WI38 (cell line): Measurements from ENCODE around the gene ADAMTS8.

Source experiments
- H3K4me3 ChIP-seq: 2 replicates; pipeline ENCODE4 v1.5.1; 2011; ENCODE audit warnings: low read depth, mild to moderate bottlenecking, control low read depth, low read length
- TF ChIP-seq, protein P1 (sequence below): IDR thresholded peaks from 2 replicates; pipeline ENCODE4 v1.5.1; 2012; ENCODE audit warnings: low read depth, mild to moderate bottlenecking, control low read depth, low read length

The ADAMTS8 gene

DNA sequence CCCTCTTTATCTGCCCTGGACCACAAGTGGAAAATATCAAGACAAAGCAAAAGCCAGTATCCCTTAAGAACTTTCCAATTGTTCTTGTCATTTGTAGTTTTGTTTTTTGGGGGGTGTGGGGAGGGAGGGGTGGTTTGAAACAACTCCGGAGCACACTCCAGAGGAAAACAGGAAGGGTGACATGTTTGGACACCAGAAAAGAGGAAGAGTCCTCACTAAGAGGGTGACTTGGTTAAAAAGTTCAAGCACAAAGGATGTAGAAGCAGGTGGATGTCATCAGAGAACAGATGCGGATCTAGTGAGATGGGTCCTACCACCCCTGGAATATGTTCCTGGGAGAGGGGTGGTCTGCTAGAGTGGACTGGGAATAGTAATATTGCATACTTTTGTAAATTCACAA, 25.8 kb downstream of the ADAMTS8 start:
- TF ChIP-seq, protein P1, sequence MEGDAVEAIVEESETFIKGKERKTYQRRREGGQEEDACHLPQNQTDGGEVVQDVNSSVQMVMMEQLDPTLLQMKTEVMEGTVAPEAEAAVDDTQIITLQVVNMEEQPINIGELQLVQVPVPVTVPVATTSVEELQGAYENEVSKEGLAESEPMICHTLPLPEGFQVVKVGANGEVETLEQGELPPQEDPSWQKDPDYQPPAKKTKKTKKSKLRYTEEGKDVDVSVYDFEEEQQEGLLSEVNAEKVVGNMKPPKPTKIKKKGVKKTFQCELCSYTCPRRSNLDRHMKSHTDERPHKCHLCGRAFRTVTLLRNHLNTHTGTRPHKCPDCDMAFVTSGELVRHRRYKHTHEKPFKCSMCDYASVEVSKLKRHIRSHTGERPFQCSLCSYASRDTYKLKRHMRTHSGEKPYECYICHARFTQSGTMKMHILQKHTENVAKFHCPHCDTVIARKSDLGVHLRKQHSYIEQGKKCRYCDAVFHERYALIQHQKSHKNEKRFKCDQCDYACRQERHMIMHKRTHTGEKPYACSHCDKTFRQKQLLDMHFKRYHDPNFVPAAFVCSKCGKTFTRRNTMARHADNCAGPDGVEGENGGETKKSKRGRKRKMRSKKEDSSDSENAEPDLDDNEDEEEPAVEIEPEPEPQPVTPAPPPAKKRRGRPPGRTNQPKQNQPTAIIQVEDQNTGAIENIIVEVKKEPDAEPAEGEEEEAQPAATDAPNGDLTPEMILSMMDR = no peak
- no peak overlapping the region; the same call in 1 of the 2 replicates for H3K4me3 ChIP-seq

- TF ChIP-seq, protein P1 = no peak
- no peak overlapping the region for H3K4me3 ChIP-seq
These were observed 27.5 kb downstream of the ADAMTS8 start for GRCh38 chr11:130400781-130401483.

DNA sequence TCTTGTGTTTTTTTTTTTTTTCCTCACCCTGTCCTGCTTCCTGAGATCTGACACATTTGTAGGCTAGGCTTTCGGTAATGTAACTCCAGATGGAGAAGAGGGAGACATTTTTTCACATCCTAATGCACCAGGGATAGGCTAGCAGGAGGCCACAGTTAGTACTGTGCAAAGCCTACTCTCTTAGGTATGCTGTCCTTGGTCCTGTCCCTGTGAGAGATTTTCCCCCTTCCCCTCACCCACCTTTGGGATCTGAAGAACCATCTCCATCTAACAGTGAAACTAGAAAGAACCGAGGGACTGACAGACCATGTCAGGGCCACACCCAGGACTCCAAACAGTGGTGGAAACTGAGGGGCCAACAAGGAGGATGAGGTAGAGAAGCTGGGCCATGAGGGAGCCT, 29.2 kb downstream of the ADAMTS8 start:
- TF ChIP-seq, protein P1 = no peak
- no peak overlapping the region for H3K4me3 ChIP-seq

GRCh38 chr11:130397780-130398179, 30.6 kb downstream of the ADAMTS8 start:
- TF ChIP-seq, protein P1 = no peak
- H3K4me3 ChIP-seq = no peak overlapping the region

DNA sequence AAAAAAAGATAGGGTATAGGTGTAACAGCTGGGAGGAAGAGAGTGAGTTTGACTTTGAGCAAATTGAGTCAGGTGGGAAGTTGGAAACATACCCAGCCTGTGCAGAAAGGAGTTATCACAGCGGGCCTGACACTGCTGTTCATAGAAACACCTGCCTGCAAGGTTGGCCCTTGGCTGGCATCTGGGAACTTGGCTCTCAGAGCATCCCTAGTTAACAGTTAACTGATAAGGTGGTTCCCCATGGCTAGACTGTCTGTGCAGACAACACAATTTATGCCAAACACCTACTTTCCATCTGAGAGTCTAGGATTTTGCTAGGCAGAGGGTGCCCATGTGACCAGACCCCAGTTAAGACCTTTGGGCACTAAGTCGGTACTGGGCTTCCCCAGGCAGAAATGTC, 31.4 kb downstream of the ADAMTS8 start:
- TF ChIP-seq, protein P1 = no peak

DNA sequence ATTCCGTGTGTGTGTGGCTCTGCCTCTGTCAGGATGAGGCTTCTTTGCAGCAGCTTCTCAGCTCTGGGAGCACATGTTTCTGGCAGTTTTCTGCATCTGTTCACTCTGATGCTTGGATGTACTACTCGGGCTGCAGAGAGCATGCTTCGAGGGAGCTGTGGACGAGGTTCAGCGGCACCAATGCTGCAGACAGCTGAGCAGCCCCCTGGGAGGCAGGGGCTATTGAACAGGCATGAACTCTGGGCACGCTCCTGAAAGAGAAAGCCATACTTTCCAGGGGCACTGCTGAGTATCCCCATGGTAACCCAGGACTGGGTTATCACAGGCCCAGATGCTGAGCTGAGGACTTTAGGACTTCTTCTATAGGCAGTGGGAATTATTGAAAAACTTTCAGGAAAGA, 33.8 kb downstream of the ADAMTS8 start:
- TF ChIP-seq, protein P1 = no peak
- no peak overlapping the region for H3K4me3 ChIP-seq

More for the DNA sequence above, 31.4 kb downstream of the ADAMTS8 start:
- H3K4me3 ChIP-seq = no peak overlapping the region

- TF ChIP-seq, protein P1 = no peak
- H3K4me3 ChIP-seq = no peak overlapping the region
These were observed 36.7 kb downstream of the ADAMTS8 start for GRCh38 chr11:130391711-130392110.
